Cardiac muscle cell (in vitro differentiated cells and primary cell): Measurements from ENCODE around the gene C6orf89. TPM values are rescaled to one million over a fixed set of nuclear protein-coding genes. Genes with fewer than 3 reads are reported as not detected.
"Not testable (repeated sequence)": the region's sequence is repeated elsewhere in the genome, so short reads cannot be mapped to it uniquely, and the experiment has no call there.

Source experiments
- DNase-seq, 2 donors: peaks; one replicate each; pipeline versions ENCODE4 v3.0.0 to v3.0.0-alpha.2; 2010 to 2017; ENCODE audit warnings: low read depth in 1 of 2, low spot score in 1 of 2
- H3K27ac ChIP-seq: fragments of 200-600 bp; sonication (generic); 2 replicates; pipeline ENCODE4 v1.5.1; 2016
- H3K27me3 ChIP-seq: fragments of 200-600 bp; sonication (generic); 2 replicates; pipeline ENCODE4 v1.6.0; 2016; ENCODE audit warnings: control low read depth
- H3K36me3 ChIP-seq: fragments of 200-600 bp; sonication (generic); 2 replicates; pipeline ENCODE4 v1.5.1; 2016; ENCODE audit warnings: control low read depth
- H3K4me1 ChIP-seq: fragments of 200-600 bp; sonication (generic); 2 replicates; pipeline ENCODE4 v1.8.1; 2017; ENCODE audit warnings: low read depth, mild to moderate bottlenecking, mixed run types
- H3K4me3 ChIP-seq: fragments of 200-600 bp; sonication (generic); 2 replicates; pipeline ENCODE4 v1.5.1; 2016; ENCODE audit warnings: mild to moderate bottlenecking
- H3K9me3 ChIP-seq: fragments of 200-600 bp; sonication (generic); 2 replicates; pipeline ENCODE4 v1.5.1; 2017; ENCODE audit warnings: low read depth, mild to moderate bottlenecking, control low read depth
- polyA plus RNA-seq: library from polyadenylated mRNA; unstranded; fragments of >200 nt; fragmentation: Nextera tagmentation; extraction: Ambion mirVana; gene quantifications from 2 replicates; pipeline ENCODE4 v1.2.1, GENCODE V29; 2016
- total RNA-seq: library from RNA; depleted of rRNA; stranded (reverse); fragments of >200 nt; gene quantifications from 2 replicates; pipeline ENCODE4 v1.2.3, GENCODE V29; 2016
- TF ChIP-seq, protein P1 (sequence below): IDR thresholded peaks from 2 replicates; pipeline ENCODE4 v1.5.1; 2012; ENCODE audit warnings: low read depth, mild to moderate bottlenecking, low read length

The C6orf89 gene
- total and polyA plus RNA-seq, 2 experiments from 2014 or later, result 27.6 to 28.6 TPM

DNA sequence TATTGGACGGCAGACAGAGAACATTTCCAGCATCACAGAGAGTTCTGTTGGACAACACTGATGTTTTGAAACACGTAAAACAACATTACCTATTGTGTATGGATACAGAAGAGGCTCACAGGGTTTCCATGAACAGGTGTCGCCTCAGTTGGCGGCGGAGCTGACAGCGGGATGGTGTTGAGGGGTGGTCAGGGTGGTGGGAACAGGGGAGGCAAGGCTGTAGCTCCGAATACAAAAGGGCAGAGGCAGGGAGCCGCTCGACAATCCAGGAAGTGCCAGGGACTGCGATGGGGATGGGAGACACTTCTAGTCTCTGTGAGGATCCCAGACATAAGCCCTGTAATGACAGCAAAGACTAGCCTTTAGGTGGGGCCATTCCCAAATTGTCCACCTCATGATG lies 54.3 kb downstream of the C6orf89 start:
- DNase-seq, result no peak
- Histone ChIP-seq H3K4me3 (no peak overlapping the region), H3K27ac (no peak overlapping the region), H3K4me1 (no peaks in the 10 kb centered on the region), H3K27me3 (no peaks in the 10 kb centered on the region), H3K36me3 (no peaks in the 10 kb centered on the region), H3K9me3 (no peaks in the 10 kb centered on the region)
- TF ChIP-seq, protein P1, sequence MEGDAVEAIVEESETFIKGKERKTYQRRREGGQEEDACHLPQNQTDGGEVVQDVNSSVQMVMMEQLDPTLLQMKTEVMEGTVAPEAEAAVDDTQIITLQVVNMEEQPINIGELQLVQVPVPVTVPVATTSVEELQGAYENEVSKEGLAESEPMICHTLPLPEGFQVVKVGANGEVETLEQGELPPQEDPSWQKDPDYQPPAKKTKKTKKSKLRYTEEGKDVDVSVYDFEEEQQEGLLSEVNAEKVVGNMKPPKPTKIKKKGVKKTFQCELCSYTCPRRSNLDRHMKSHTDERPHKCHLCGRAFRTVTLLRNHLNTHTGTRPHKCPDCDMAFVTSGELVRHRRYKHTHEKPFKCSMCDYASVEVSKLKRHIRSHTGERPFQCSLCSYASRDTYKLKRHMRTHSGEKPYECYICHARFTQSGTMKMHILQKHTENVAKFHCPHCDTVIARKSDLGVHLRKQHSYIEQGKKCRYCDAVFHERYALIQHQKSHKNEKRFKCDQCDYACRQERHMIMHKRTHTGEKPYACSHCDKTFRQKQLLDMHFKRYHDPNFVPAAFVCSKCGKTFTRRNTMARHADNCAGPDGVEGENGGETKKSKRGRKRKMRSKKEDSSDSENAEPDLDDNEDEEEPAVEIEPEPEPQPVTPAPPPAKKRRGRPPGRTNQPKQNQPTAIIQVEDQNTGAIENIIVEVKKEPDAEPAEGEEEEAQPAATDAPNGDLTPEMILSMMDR, result no peak

DNA sequence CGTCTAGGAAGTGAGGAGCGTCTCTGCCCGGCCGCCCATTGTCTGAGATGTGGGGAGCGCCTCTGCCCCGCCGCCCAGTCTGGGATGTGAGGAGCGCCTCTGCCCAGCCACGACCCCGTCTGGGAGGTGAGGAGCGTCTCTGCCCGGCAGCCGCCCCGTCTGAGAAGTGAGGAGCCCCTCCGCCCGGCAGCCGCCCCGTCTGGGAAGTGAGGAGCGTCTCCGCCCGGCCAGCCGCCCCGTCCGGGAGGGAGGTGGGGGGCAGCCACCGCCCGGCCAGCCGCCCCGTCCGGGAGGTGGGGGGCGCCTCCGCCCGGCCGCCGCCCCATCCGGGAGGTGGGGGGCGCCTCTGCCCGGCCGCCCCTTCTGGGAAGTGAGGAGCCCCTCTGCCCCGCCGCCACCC lies 55.8 kb downstream of the C6orf89 start:
- H3K27me3 ChIP-seq, H3K36me3 ChIP-seq, H3K9me3 ChIP-seq, H3K4me3 ChIP-seq, H3K27ac ChIP-seq, DNase-seq, H3K4me1 ChIP-seq: not testable (repeated sequence)

DNA sequence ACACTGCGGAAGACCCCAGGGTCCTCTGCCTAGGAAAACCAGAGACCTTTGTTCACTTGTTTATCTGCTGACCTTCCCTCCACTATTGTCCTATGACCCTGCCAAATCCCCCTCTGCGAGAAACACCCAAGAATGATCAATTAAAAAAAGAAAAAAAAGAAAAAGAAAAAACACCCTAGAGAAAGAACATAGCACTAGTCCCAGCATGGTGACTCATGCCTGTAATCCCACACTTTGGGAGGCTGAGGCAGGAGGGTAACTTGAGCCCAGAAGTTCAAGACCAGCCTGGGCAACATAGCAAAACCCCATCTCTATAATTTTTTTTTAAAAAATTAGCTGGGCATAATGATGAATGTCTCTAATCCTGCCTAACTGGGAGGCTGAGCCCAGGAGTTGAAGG lies 56.6 kb downstream of the C6orf89 start:
- H3K27me3 ChIP-seq, H3K36me3 ChIP-seq, H3K27ac ChIP-seq, H3K4me1 ChIP-seq, H3K4me3 ChIP-seq, DNase-seq, H3K9me3 ChIP-seq: not testable (repeated sequence)

GRCh38 chr6:36944650-36945049 lies 58.9 kb downstream of the C6orf89 start:
- Histone ChIP-seq H3K36me3 (no peaks in the 10 kb centered on the region), H3K4me3 (no peak overlapping the region), H3K27me3 (no peaks in the 10 kb centered on the region), H3K9me3 (no peaks in the 10 kb centered on the region), H3K4me1 (no peaks in the 10 kb centered on the region), H3K27ac (no peak overlapping the region)
- DNase-seq, result no peak
- TF ChIP-seq, protein P1, result no peak

- TF ChIP-seq, protein P1, result no peak
- H3K4me3 ChIP-seq, result no peak overlapping the region
- H3K4me1 ChIP-seq, result no peaks in the 10 kb centered on the region
- H3K27ac ChIP-seq, result no peak overlapping the region
- DNase-seq, result no peak
- H3K36me3 ChIP-seq, result no peaks in the 10 kb centered on the region
- no peaks in the 10 kb centered on the region for H3K9me3 ChIP-seq
- H3K27me3 ChIP-seq, result no peaks in the 10 kb centered on the region
Measured at GRCh38 chr6:36945301-36945700, 59.5 kb downstream of the C6orf89 start.

DNA sequence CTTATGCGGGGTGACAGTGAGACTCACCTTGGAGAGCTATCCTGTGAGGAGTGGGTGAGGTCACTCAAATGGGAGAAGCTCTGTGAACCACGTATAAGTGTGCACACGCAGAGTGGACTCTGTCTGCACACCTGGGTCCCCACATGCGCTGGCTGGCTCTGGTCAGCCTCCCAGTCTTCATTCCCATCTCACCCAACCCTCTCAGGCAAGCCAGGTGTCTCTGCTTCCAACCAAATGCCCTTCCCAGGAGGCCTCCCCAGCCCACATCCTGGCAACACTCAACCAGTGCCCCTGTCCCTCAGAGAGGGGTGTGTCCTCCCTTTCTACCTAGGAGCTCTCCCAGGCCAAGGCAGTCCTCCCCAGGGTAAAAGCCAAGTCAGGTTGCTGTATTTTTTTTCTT lies 60.8 kb downstream of the C6orf89 start:
- DNase-seq, result no peak
- Histone ChIP-seq H3K27ac (no peak overlapping the region), H3K36me3 (no peaks in the 10 kb centered on the region), H3K9me3 (no peaks in the 10 kb centered on the region), H3K4me3 (no peak overlapping the region), H3K27me3 (no peaks in the 10 kb centered on the region), H3K4me1 (no peaks in the 10 kb centered on the region)
- TF ChIP-seq, protein P1, result no peak
